Neutrophil (primary cell): ENCODE data around the gene HSD11B1L.

Experiments
- H3K27ac ChIP-seq: fragments of 200-600 bp; sonication (generic); 2 replicates; pipeline ENCODE4 v1.5.1; 2016; ENCODE audit warnings: mild to moderate bottlenecking, moderate library complexity
- H3K27me3 ChIP-seq: fragments of 200-600 bp; sonication (generic); 2 replicates; pipeline ENCODE4 v1.6.0; 2016; ENCODE audit warnings: mild to moderate bottlenecking
- H3K36me3 ChIP-seq: fragments of 200-600 bp; sonication (generic); 2 replicates; pipeline ENCODE4 v1.5.1; 2017
- H3K4me1 ChIP-seq, 2 experiments: fragments of 200-600 bp in 1 of 2; sonication (generic) in 1 of 2; 1 replicate in 1 of 2; 2 replicates in 1 of 2; pipeline versions ENCODE4 v1.5.1 to v1.6.1; 2013 to 2016; ENCODE audit warnings: low read depth in 1 of 2, low read length in 1 of 2, mild to moderate bottlenecking in 1 of 2, moderate library complexity in 1 of 2; ENCODE audit not compliant: control insufficient read depth in 1 of 2, insufficient read depth in 1 of 2
- H3K4me3 ChIP-seq, 2 experiments: fragments of 200-600 bp in 1 of 2; sonication (generic) in 1 of 2; 1 replicate in 1 of 2; 2 replicates in 1 of 2; pipeline ENCODE4 v1.5.1; 2013 to 2016; ENCODE audit warnings: low read depth in 1 of 2, low read length in 1 of 2, mild to moderate bottlenecking in 1 of 2, moderate library complexity in 1 of 2
- H3K9me3 ChIP-seq: fragments of 200-600 bp; sonication (generic); 2 replicates; pipeline ENCODE4 v1.5.1; 2016
- CTCF ChIP-seq: fragments of 200-600 bp; sonication (generic); IDR thresholded peaks from 2 replicates; pipeline ENCODE4 v1.5.1; 2016; ENCODE audit warnings: antibody characterized with exemption

The HSD11B1L gene

DNA sequence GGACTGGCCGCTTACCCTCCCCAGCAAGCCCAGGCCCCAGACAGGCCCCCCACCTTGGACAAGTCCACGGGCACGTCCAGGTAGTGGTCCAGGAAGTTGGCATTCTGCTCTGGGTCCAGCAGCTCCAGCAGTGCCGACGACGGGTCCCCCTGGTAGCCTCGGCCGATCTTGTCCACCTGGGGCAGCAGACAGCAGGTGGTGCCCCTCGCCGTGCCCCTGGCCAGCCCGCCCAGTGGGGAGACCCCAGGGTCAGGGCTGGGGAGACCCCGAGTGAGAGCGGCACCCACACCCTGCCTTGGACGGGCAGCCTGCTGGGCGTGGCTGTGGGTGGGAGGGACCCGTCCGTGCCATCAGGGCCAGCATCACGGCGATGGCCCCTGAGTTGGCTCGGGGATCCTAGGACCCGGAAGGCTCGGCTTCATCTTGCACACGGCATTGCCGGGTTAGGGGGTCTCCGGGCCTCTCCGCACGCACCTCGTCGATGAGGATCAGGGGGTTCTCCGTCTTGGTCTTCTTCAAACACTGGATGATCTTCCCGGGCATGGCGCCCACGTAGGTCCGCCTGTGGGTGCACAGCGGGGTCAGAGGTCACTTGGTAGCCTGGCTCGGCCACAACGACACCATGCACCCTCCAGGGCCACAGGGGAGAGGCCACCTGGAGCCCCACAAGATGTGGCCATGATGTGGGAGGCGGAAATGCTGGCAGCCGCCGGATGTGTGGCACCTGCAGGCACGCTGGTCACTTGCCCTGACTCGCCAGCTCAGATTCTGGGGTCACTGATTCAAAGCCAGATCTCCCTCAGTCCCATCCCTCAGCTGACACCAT, 15.6 kb downstream of the HSD11B1L start:
- H3K4me1 ChIP-seq = peaks cover 4 to 8% of the 10 kb centered on the region in 2 experiments

GRCh38 chr19:5697022-5697889, 16.4 kb downstream of the HSD11B1L start:
- H3K9me3 ChIP-seq = no peaks in the 10 kb centered on the region
- no peak overlapping the region for H3K27ac ChIP-seq
- TF ChIP-seq CTCF = no peak
- H3K4me3 ChIP-seq = no peak overlapping the region
- peaks cover 81% of the 10 kb centered on the region for H3K36me3 ChIP-seq
- H3K27me3 ChIP-seq = no peaks in the 10 kb centered on the region
- no peaks in the 10 kb centered on the region for H3K4me1 ChIP-seq

More for the DNA sequence above, 15.6 kb downstream of the HSD11B1L start:
- no peak for TF ChIP-seq CTCF
- Histone ChIP-seq H3K36me3 (peaks cover 87% of the 10 kb centered on the region), H3K27me3 (no peaks in the 10 kb centered on the region), H3K27ac (no peak overlapping the region), H3K9me3 (no peaks in the 10 kb centered on the region), H3K4me3 (no peak overlapping the region)

GRCh38 chr19:5697890-5698634, 17.2 kb downstream of the HSD11B1L start:
- Histone ChIP-seq H3K4me1 (no peaks in the 10 kb centered on the region), H3K9me3 (no peaks in the 10 kb centered on the region), H3K27ac (no peak overlapping the region), H3K27me3 (no peaks in the 10 kb centered on the region), H3K36me3 (peaks cover 74% of the 10 kb centered on the region), H3K4me3 (no peak overlapping the region)
- TF ChIP-seq CTCF = no peak

GRCh38 chr19:5698635-5699422, 18.0 kb downstream of the HSD11B1L start:
- no peak for TF ChIP-seq CTCF
- Histone ChIP-seq H3K4me1 (no peaks in the 10 kb centered on the region), H3K27me3 (no peaks in the 10 kb centered on the region), H3K9me3 (no peaks in the 10 kb centered on the region), H3K4me3 (no peak overlapping the region), H3K27ac (no peak overlapping the region), H3K36me3 (peaks cover 74% of the 10 kb centered on the region)
